ENCODE data around the gene HOXC10.

HOXC10 gene

GRCh38 chr12:53998900-53999236, 13.9 kb downstream of the HOXC10 start:
- DNase-seq (ENCODE audit: low read depth, low spot score) = no peak
- H3K36me3 ChIP-seq (ENCODE audit: insufficient read depth, low read length) = no peaks in the 10 kb centered on the region
- peak overlapping the region; percentile 27; the same call in 1 of the 2 replicates for H3K27ac ChIP-seq
- H3K9me3 ChIP-seq (ENCODE audit: low read depth, low read length) = no peaks in the 10 kb centered on the region
- H3K4me3 ChIP-seq = peak overlapping the region; percentile 99
- no peak for TF ChIP-seq EZH2 (IDR thresholded peaks at IDR 0.05)
- TF ChIP-seq FOXP2 (optimal IDR thresholded peaks at IDR 0.05; ENCODE audit: control extremely low read depth, extremely low read length, insufficient read depth) = no peak
- TF ChIP-seq POLR2AphosphoS5 (IDR thresholded peaks at IDR 0.05; ENCODE audit: borderline replicate concordance, low read depth, low read length) = no peak
- H3K9ac ChIP-seq (ENCODE audit: insufficient read length) = peak overlapping the region; percentile 98

GRCh38 chr12:53999559-54000115, 14.7 kb downstream of the HOXC10 start:
- peak overlapping the region; percentile 99 for H3K4me3 ChIP-seq
- H3K9ac ChIP-seq (ENCODE audit: insufficient read length) = peak overlapping the region; percentile 98
- no peaks in the 10 kb centered on the region for H3K9me3 ChIP-seq (ENCODE audit: low read depth, low read length)
- H3K36me3 ChIP-seq (ENCODE audit: insufficient read depth, low read length) = no peaks in the 10 kb centered on the region
- peak; percentile 69 for DNase-seq (ENCODE audit: low read depth, low spot score)
- TF ChIP-seq FOXP2 (optimal IDR thresholded peaks at IDR 0.05; ENCODE audit: control extremely low read depth, extremely low read length, insufficient read depth) (no peak), POLR2AphosphoS5 (IDR thresholded peaks at IDR 0.05; ENCODE audit: borderline replicate concordance, low read depth, low read length) (peak; percentile 48; the same call in 1 of the 2 replicates)
- H3K27ac ChIP-seq = peak overlapping the region; percentile 93

- no peaks in the 10 kb centered on the region for H3K9me3 ChIP-seq (ENCODE audit: low read depth, low read length)
- no peak for TF ChIP-seq FOXP2 (optimal IDR thresholded peaks at IDR 0.05; ENCODE audit: control extremely low read depth, extremely low read length, insufficient read depth)
- TF ChIP-seq POLR2AphosphoS5 (IDR thresholded peaks at IDR 0.05; ENCODE audit: borderline replicate concordance, low read depth, low read length) = peak; percentile 29; the same call in 1 of the 2 replicates
- no peaks in the 10 kb centered on the region for H3K36me3 ChIP-seq (ENCODE audit: insufficient read depth, low read length)
- H3K9ac ChIP-seq (ENCODE audit: insufficient read length) = peak within 1 kb of the TSS; percentile 98
- DNase-seq (ENCODE audit: low read depth, low spot score) = no peak
- peak within 1 kb of the TSS; percentile 93 for H3K27ac ChIP-seq
- H3K4me3 ChIP-seq = peak within 1 kb of the TSS; percentile 99
Measured at GRCh38 chr12:54000116-54001114, 15.5 kb downstream of the HOXC10 start, which contains the start of gene HOXC9. TSS of gene HOXC9 (plus strand) at chr12:54000161. CDS start at chr12:54000189, 28 bp downstream.

GRCh38 chr12:54001283-54002187, 16.6 kb downstream of the HOXC10 start:
- no peaks in the 10 kb centered on the region for H3K36me3 ChIP-seq (ENCODE audit: insufficient read depth, low read length)
- TF ChIP-seq FOXP2 (optimal IDR thresholded peaks at IDR 0.05; ENCODE audit: control extremely low read depth, extremely low read length, insufficient read depth) (no peak), POLR2AphosphoS5 (IDR thresholded peaks at IDR 0.05; ENCODE audit: borderline replicate concordance, low read depth, low read length) (no peak), EZH2 (IDR thresholded peaks at IDR 0.05) (no peak)
- no peaks in the 10 kb centered on the region for H3K9me3 ChIP-seq (ENCODE audit: low read depth, low read length)
- DNase-seq (ENCODE audit: low read depth, low spot score) = no peak
- H3K9ac ChIP-seq (ENCODE audit: insufficient read length) = peak overlapping the region; percentile 98
- H3K27ac ChIP-seq = no peak overlapping the region
- H3K4me3 ChIP-seq = peak overlapping the region; percentile 99

GRCh38 chr12:54002278-54002914, 17.4 kb downstream of the HOXC10 start:
- H3K27ac ChIP-seq = no peak overlapping the region
- DNase-seq (ENCODE audit: low read depth, low spot score) = no peak
- TF ChIP-seq FOXP2 (optimal IDR thresholded peaks at IDR 0.05; ENCODE audit: control extremely low read depth, extremely low read length, insufficient read depth) = no peak
- H3K9ac ChIP-seq (ENCODE audit: insufficient read length) = no peak overlapping the region
- no peaks in the 10 kb centered on the region for H3K36me3 ChIP-seq (ENCODE audit: insufficient read depth, low read length)
- H3K9me3 ChIP-seq (ENCODE audit: low read depth, low read length) = no peaks in the 10 kb centered on the region
- no peak overlapping the region for H3K4me3 ChIP-seq

- Histone ChIP-seq H3K27ac (no peak overlapping the region), H3K36me3 (ENCODE audit: insufficient read depth, low read length) (no peaks in the 10 kb centered on the region), H3K9ac (ENCODE audit: insufficient read length) (no peak overlapping the region), H3K4me3 (no peak overlapping the region), H3K9me3 (ENCODE audit: low read depth, low read length) (no peaks in the 10 kb centered on the region)
- no peak for DNase-seq (ENCODE audit: low read depth, low spot score)
- TF ChIP-seq POLR2AphosphoS5 (IDR thresholded peaks at IDR 0.05; ENCODE audit: borderline replicate concordance, low read depth, low read length) (no peak), FOXP2 (optimal IDR thresholded peaks at IDR 0.05; ENCODE audit: control extremely low read depth, extremely low read length, insufficient read depth) (no peak), EZH2 (IDR thresholded peaks at IDR 0.05) (no peak)
Measured at GRCh38 chr12:54002915-54003389, 18.0 kb downstream of the HOXC10 start.

- DNase-seq (ENCODE audit: low read depth, low spot score) = no peak
- H3K9ac ChIP-seq (ENCODE audit: insufficient read length) = no peak overlapping the region
- H3K4me3 ChIP-seq = no peak overlapping the region
- TF ChIP-seq POLR2AphosphoS5 (IDR thresholded peaks at IDR 0.05; ENCODE audit: borderline replicate concordance, low read depth, low read length) (no peak), EZH2 (IDR thresholded peaks at IDR 0.05) (no peak), FOXP2 (optimal IDR thresholded peaks at IDR 0.05; ENCODE audit: control extremely low read depth, extremely low read length, insufficient read depth) (no peak)
- H3K36me3 ChIP-seq (ENCODE audit: insufficient read depth, low read length) = no peaks in the 10 kb centered on the region
- H3K9me3 ChIP-seq (ENCODE audit: low read depth, low read length) = no peaks in the 10 kb centered on the region
- H3K27ac ChIP-seq = no peak overlapping the region
Measured at GRCh38 chr12:54003625-54004024, 18.7 kb downstream of the HOXC10 start.

All from SK-N-MC (cell line).